Measurements from ENCODE around the gene BMPR1B. TPM values are rescaled to one million over a fixed set of nuclear protein-coding genes. Genes with fewer than 3 reads are reported as not detected.

BMPR1B gene
- total RNA-seq, 2 experiments from 2014 or later, result not detected

- H3K4me3 ChIP-seq (ENCODE audit: low read length), result no peak overlapping the region
- H3K9me3 ChIP-seq (ENCODE audit: control insufficient read depth in 1 of 2, insufficient read depth in 1 of 2, low read length in 2 of 2), result no peaks in the 10 kb centered on the region
- no peaks in the 10 kb centered on the region for H3K4me1 ChIP-seq (ENCODE audit: insufficient read depth, low read length)
- H3K36me3 ChIP-seq (ENCODE audit: insufficient read depth, low read length), result no peaks in the 10 kb centered on the region
- intact Hi-C loops (cut with DNase I, micrococcal nuclease), result no loop called here
- Mint-ChIP-seq H3K4me1 (ENCODE audit: low read depth) (no peaks in the 10 kb centered on the region), H3K9me3 (no peaks in the 10 kb centered on the region), H3K36me3 (ENCODE audit: low read depth) (no peaks in the 10 kb centered on the region), H3K4me3 (no peak overlapping the region), H3K27ac (no peak overlapping the region), H3K27me3 (no peaks in the 10 kb centered on the region)
- no peak for ATAC-seq (ENCODE audit: poor library complexity)
- no peak for DNase-seq
- CTCF ChIA-PET, result no interaction called here
- POLR2A ChIA-PET, result no interaction called here
- TF ChIP-seq CTCF (IDR thresholded peaks at IDR 0.05), result no peak
- no peak overlapping the region for H3K27ac ChIP-seq (ENCODE audit: low read depth in 1 of 2, low read length in 2 of 2)
- H3K27me3 ChIP-seq (ENCODE audit: control insufficient read depth in 1 of 2, insufficient read depth in 2 of 2, low read length in 2 of 2), result no peaks in the 10 kb centered on the region
These were observed 348.7 kb downstream of the BMPR1B start for GRCh38 chr4:95106408-95106928.

- ChIA-PET CTCF (no interaction called here), POLR2A (no interaction called here)
- no peak overlapping the region for H3K4me3 Mint-ChIP-seq
- H3K4me1 Mint-ChIP-seq (ENCODE audit: low read depth), result no peaks in the 10 kb centered on the region
- no peaks in the 10 kb centered on the region for H3K4me1 ChIP-seq (ENCODE audit: insufficient read depth, low read length)
- no peak overlapping the region for H3K27ac ChIP-seq (ENCODE audit: low read depth in 1 of 2, low read length in 2 of 2)
- no peaks in the 10 kb centered on the region for H3K9me3 Mint-ChIP-seq
- H3K27me3 Mint-ChIP-seq, result no peaks in the 10 kb centered on the region
- intact Hi-C loops (cut with DNase I, micrococcal nuclease), result no loop called here
- no peaks in the 10 kb centered on the region for H3K9me3 ChIP-seq (ENCODE audit: control insufficient read depth in 1 of 2, insufficient read depth in 1 of 2, low read length in 2 of 2)
- ATAC-seq (ENCODE audit: poor library complexity) (no peak), DNase-seq (no peak)
- H3K27me3 ChIP-seq (ENCODE audit: control insufficient read depth in 1 of 2, insufficient read depth in 2 of 2, low read length in 2 of 2), result no peaks in the 10 kb centered on the region
- no peak overlapping the region for H3K4me3 ChIP-seq (ENCODE audit: low read length)
- H3K27ac Mint-ChIP-seq, result no peak overlapping the region
- no peaks in the 10 kb centered on the region for H3K36me3 ChIP-seq (ENCODE audit: insufficient read depth, low read length)
- no peak for TF ChIP-seq CTCF (IDR thresholded peaks at IDR 0.05)
- H3K36me3 Mint-ChIP-seq (ENCODE audit: low read depth), result no peaks in the 10 kb centered on the region
These were observed 349.2 kb downstream of the BMPR1B start for GRCh38 chr4:95107004-95107403.

GRCh38 chr4:95107635-95108034 lies 349.9 kb downstream of the BMPR1B start:
- Mint-ChIP-seq H3K36me3 (ENCODE audit: low read depth) (no peaks in the 10 kb centered on the region), H3K27ac (no peak overlapping the region), H3K27me3 (no peaks in the 10 kb centered on the region), H3K9me3 (no peaks in the 10 kb centered on the region), H3K4me3 (no peak overlapping the region), H3K4me1 (ENCODE audit: low read depth) (no peaks in the 10 kb centered on the region)
- intact Hi-C loops (cut with DNase I, micrococcal nuclease), result no loop called here
- TF ChIP-seq CTCF (IDR thresholded peaks at IDR 0.05), result no peak
- no peaks in the 10 kb centered on the region for H3K4me1 ChIP-seq (ENCODE audit: insufficient read depth, low read length)
- H3K9me3 ChIP-seq (ENCODE audit: control insufficient read depth in 1 of 2, insufficient read depth in 1 of 2, low read length in 2 of 2), result no peaks in the 10 kb centered on the region
- DNase-seq (no peak), ATAC-seq (ENCODE audit: poor library complexity) (no peak)
- no peaks in the 10 kb centered on the region for H3K27me3 ChIP-seq (ENCODE audit: control insufficient read depth in 1 of 2, insufficient read depth in 2 of 2, low read length in 2 of 2)
- no peak overlapping the region for H3K27ac ChIP-seq (ENCODE audit: low read depth in 1 of 2, low read length in 2 of 2)
- H3K36me3 ChIP-seq (ENCODE audit: insufficient read depth, low read length), result no peaks in the 10 kb centered on the region
- ChIA-PET CTCF (no interaction called here), POLR2A (no interaction called here)
- no peak overlapping the region for H3K4me3 ChIP-seq (ENCODE audit: low read length)
